Ovary (tissue), 9 donors: ENCODE data around the gene SUCLG1. TPM values are rescaled to one million over a fixed set of nuclear protein-coding genes. Genes with fewer than 3 reads are reported as not detected.

Source experiments
- DNase-seq, 5 donors: peaks; one replicate each; pipeline ENCODE4 v3.0.0-alpha.2; 2019 to 2020
- H3K27ac ChIP-seq, 2 donors: fragments of 200-600 bp; one replicate each; pipeline versions ENCODE4 v1.5.1 to v1.8.0; 2019 to 2022
- H3K27me3 ChIP-seq: fragments of 200-600 bp; one replicate; pipeline ENCODE4 v1.8.0; 2022
- H3K36me3 ChIP-seq: fragments of 200-600 bp; sonication (generic); one replicate; pipeline ENCODE4 v1.5.1; 2019
- H3K4me1 ChIP-seq: one replicate; pipeline ENCODE4 v1.8.1; 2013; ENCODE audit warnings: mild to moderate bottlenecking, moderate library complexity; ENCODE audit not compliant: insufficient read depth
- H3K4me3 ChIP-seq: fragments of 200-600 bp; sonication (generic); one replicate; pipeline ENCODE4 v1.5.1; 2017
- H3K9me3 ChIP-seq, 2 donors: fragments of 200-600 bp in 1 of 2; sonication (generic) in 1 of 2; one replicate each; pipeline versions ENCODE4 v1.5.1 to v1.8.1; 2013 to 2019; ENCODE audit warnings: mild to moderate bottlenecking in 1 of 2, moderate library complexity in 1 of 2
- EP300 ChIP-seq: sonication (generic); formaldehyde crosslinking; IDR thresholded peaks from one replicate; pipeline ENCODE4 v1.6.1; 2017; ENCODE audit warnings: antibody characterized with exemption
- POLR2A ChIP-seq: fragments of 450-650 bp; IDR thresholded peaks from one replicate; pipeline ENCODE4 v1.6.1; 2017; ENCODE audit warnings: antibody characterized with exemption, mild to moderate bottlenecking, moderate library complexity
- WGBS, 3 donors: extraction: QIAGEN DNeasy Blood & Tissue Kit in 1 of 3; methylation state at CpG; one replicate each; pipeline versions ENCODE4 v1.1.5 to v1.1.7; 2013 to 2017; 5-methylcytosine and 5-hydroxymethylcytosine counted together
- intact Hi-C, 4 donors: fragments of 100-400 bp; cut with DNase I; formaldehyde crosslinking; loops; one replicate each; pipeline versions ENCODE4 v1.11.0 to v1.15.1; 2022 to 2023
- polyA plus RNA-seq, 2 donors: library from polyadenylated mRNA; stranded (reverse); fragments of 200-250 nt in 1 of 2; fragments of 350-450 nt in 1 of 2; fragmentation: Illumina TruSeq in 1 of 2; extraction: RNeasy Lipid Tissue Mini Kit (QIAGEN cat#74804) in 1 of 2; gene quantifications; one replicate each; pipeline ENCODE4 v1.2.3, GENCODE V29; 2013 to 2014
- total RNA-seq, 7 donors: library from RNA; depleted of rRNA in 2 of 7; stranded (reverse); fragments of >200 nt in 2 of 7; fragmentation: NEBNext Ultra II Directional in 3 of 7; extraction: Animal tissue kit (Norgen Biotek cat#: 25700) in 3 of 7; gene quantifications; one replicate each; pipeline versions ENCODE4 v1.1.0 to v1.2.4, GENCODE V29; 2016 to 2023
- TF ChIP-seq, protein P1 (sequence below), 3 donors: fragments of 450-650 bp in 2 of 3; fragments of 200-600 bp in 1 of 3; IDR thresholded peaks; one replicate each; pipeline versions ENCODE4 v1.5.1 to v1.8.0; 2016 to 2022; ENCODE audit warnings: antibody characterized with exemption in 3 of 3, mild to moderate bottlenecking in 1 of 3
- donor health status: DM: no; HTN: no; CAD: no; lungs with moderate emphysema.
- donor health status: DM: no; HTN: no; CAD: no.
- donor health status: Bipolar disorder and iron deficiency.
- donor health status: DM: yes; HTN: yes; CAD: no.
- donor health status: DM: no; HTN: no; CAD: no.
- donor health status: DM: yes; HTN: yes; CAD: no.

Gene SUCLG1
- total and polyA plus RNA-seq, 9 donors: 33.4 to 111 (median 56.4) TPM

DNA sequence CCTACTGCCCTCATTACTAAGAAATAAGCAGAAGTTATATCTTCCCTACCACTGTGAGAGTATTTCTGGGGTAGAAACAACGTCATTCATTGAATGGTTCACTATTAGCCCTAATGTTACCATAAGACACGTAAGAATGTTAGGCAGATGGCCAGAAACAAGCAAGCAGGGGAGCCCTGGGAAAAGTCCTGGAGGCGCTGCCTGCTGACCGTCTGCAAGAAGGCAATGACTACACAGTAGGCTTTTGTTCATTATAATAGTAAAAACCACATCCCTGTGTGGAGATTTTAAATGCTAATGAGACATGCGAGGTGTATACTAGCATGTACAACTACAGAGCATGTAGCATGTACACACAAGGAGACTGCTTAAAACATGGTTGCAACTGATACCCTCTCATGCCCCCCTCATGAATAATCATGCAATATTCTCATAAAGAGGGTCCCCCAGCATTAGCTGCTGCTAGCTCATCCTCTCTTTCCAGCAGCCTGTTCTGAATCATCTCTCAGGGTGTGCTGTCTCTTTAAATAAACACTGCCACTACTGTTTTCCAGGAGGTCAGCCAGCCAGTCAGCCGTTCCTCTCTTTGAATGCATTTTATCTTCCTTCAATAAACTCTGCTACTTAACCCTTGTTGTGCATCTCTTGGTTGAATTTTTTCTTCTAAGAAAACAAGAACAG lies 23.6 kb downstream of the SUCLG1 start:
- no peak overlapping the region for H3K27ac ChIP-seq
- WGBS, 3 donors: 49 to 50% (median 50%) methylated on average over 6 of the region's 6 CpGs

DNA sequence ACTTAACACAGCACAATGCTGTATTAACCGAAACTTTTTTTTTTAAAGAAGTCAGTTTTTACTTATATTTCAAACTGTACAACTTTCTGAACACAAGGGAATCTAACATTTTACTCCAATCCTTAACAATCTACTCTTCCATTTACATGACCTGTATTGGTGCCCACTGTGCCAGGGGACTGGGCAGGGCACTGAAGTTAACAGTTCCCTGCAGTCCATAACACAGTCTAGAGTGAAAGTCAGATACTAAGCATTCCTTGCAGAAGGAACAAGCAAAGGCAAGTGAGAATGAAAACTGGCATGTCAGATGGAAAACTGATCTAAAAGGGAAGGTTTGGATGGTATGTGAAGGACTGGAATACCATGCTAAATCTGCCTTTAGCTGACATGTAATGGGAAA lies 29.8 kb downstream of the SUCLG1 start:
- Histone ChIP-seq H3K4me1 (no peaks in the 10 kb centered on the region), H3K27me3 (no peaks in the 10 kb centered on the region), H3K9me3 (no peaks in the 10 kb centered on the region), H3K27ac (no peak overlapping the region), H3K4me3 (no peak overlapping the region), H3K36me3 (no peaks in the 10 kb centered on the region)
- intact Hi-C loops: no loop called here
- TF ChIP-seq POLR2A: no peak
- TF ChIP-seq EP300: no peak
- TF ChIP-seq, protein P1, sequence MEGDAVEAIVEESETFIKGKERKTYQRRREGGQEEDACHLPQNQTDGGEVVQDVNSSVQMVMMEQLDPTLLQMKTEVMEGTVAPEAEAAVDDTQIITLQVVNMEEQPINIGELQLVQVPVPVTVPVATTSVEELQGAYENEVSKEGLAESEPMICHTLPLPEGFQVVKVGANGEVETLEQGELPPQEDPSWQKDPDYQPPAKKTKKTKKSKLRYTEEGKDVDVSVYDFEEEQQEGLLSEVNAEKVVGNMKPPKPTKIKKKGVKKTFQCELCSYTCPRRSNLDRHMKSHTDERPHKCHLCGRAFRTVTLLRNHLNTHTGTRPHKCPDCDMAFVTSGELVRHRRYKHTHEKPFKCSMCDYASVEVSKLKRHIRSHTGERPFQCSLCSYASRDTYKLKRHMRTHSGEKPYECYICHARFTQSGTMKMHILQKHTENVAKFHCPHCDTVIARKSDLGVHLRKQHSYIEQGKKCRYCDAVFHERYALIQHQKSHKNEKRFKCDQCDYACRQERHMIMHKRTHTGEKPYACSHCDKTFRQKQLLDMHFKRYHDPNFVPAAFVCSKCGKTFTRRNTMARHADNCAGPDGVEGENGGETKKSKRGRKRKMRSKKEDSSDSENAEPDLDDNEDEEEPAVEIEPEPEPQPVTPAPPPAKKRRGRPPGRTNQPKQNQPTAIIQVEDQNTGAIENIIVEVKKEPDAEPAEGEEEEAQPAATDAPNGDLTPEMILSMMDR (IDR thresholded peaks at IDR 0.05): no peak
- no peak for DNase-seq
- WGBS, 3 donors: 91 to 95% (median 91%) methylated on average over 1 of the region's 1 CpG

More for the DNA sequence above, 23.6 kb downstream of the SUCLG1 start:
- no peak for TF ChIP-seq POLR2A
- no peak for TF ChIP-seq EP300
- TF ChIP-seq, protein P1 (IDR thresholded peaks at IDR 0.05): no peak
- H3K4me1 ChIP-seq: peaks cover 4% of the 10 kb centered on the region
- DNase-seq: no peak
- no peaks in the 10 kb centered on the region for H3K36me3 ChIP-seq
- H3K27me3 ChIP-seq: no peaks in the 10 kb centered on the region
- no peaks in the 10 kb centered on the region for H3K9me3 ChIP-seq
- no peak overlapping the region for H3K4me3 ChIP-seq
- intact Hi-C loops: no loop called here

DNA sequence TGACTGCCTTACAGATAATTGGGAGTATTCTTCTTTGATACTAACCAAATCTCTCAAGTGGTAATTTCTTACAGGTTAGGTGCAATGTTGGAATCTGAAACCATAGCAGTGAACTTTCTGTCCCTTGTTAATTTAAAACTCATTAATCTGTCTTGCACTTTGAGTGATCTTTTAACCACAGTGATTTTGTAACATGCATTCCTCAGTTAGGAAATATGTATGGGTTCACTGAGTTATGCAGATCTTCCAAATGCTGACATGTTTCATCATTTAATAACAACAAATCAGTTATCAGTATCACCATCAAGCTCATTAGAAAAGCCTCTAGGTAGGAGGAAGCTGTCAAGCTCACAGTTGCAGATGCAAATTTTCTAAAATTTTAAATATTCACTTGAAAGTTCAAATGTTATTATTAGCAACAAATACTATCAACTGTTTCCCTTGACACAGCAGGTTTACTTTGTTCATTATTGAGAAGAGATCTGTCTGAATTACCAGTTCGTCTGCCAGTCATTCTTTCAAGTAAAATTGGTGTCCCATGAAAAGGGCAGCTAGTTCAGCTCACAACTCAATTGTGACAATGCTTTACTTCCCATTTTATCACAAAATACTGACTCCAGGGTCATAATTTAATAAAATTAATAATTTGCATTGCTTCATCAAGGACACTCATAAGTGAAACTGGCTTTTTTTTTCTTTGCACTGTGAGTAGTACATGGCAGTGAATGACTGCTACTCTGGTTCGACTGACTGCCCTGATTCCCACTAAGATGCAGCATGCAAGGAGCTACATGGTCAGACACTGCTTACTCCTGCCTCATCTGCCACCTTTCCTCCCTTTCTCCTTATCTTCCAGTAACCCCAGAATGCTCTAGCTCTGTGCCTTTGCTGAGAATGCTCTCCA lies 31.6 kb downstream of the SUCLG1 start:
- intact Hi-C loops: no loop called here
- TF ChIP-seq POLR2A: no peak
- TF ChIP-seq, protein P1 (IDR thresholded peaks at IDR 0.05): no peak
- no peak for TF ChIP-seq EP300
- no peak overlapping the region for H3K27ac ChIP-seq
- WGBS, 3 donors: 64 to 78% (median 65%) methylated on average over 2 of the region's 2 CpGs
- H3K27me3 ChIP-seq: no peaks in the 10 kb centered on the region
- no peaks in the 10 kb centered on the region for H3K36me3 ChIP-seq
- DNase-seq: no peak
- no peaks in the 10 kb centered on the region for H3K4me1 ChIP-seq
- no peaks in the 10 kb centered on the region for H3K9me3 ChIP-seq
- H3K4me3 ChIP-seq: no peak overlapping the region

DNA sequence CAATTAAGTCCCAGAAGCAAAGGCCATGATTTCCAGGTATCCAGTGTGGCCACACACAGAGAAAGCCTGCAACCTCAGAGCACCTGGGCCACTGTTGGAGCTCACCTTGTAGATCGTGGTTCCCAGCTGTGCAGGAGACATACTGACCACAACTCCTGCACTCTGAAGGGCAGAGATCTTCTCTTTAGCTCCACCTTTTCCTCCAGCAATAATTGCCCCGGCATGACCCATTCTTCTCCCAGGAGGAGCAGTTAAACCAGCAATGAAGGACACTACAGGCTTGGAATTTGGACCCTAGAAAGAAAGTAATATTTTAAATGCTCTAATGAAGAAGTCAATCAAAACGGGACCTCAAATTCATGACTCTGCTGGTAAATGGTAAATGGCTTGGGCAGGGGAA lies 33.8 kb downstream of the SUCLG1 start:
- no peak overlapping the region for H3K27ac ChIP-seq
- no peaks in the 10 kb centered on the region for H3K36me3 ChIP-seq
- H3K27me3 ChIP-seq: no peaks in the 10 kb centered on the region
- no peaks in the 10 kb centered on the region for H3K4me1 ChIP-seq
- no peak for DNase-seq
- intact Hi-C loops: no loop called here
- H3K4me3 ChIP-seq: no peak overlapping the region
- 75 to 85% (median 80%) methylated on average over 3 of the region's 3 CpGs for WGBS, 3 donors
- TF ChIP-seq, protein P1 (IDR thresholded peaks at IDR 0.05): no peak
- no peak for TF ChIP-seq EP300
- TF ChIP-seq POLR2A: no peak
- H3K9me3 ChIP-seq: no peaks in the 10 kb centered on the region
